ENCODE results near the gene ZCCHC14. TPM values are rescaled to one million over a fixed set of nuclear protein-coding genes. Genes with fewer than 3 reads are reported as not detected.

The ZCCHC14 gene
- total RNA-seq, 1 experiment from 2014 or later: 27.7 TPM

DNA sequence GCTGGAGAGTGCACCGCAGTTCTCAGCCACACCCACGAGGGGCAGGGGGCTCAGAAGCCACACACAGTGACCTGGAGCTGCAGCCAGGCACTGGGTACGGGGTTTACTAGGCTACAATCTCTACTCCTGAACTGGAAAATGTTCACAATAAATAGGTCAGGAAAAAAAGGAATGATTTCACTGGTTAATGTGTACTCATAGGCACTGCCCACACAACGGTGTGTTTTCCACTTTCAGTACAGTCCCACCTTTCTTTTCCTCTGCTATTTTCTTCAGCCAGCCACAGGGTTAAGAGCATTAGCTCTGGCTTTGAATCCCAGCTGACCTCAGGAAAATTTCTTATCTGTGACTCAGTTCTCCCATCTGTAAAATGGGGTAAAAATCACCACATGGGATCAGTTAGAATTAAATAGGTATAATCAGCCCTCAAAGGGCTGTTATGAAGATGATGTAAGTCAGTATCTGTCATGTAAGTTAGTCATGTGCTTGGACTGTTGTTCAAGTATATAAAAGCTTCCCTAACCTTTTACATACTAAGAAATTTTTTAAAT is 35.7 kb downstream of the ZCCHC14 start:
- Mint-ChIP-seq H3K36me3 (ENCODE audit: insufficient read depth in 1 of 3, low read depth in 3 of 3) (peaks cover 9 to 48% (median 44%) of the 10 kb centered on the region in 3 experiments; a peak in 6 of 7 replicates), H3K4me1 (peaks cover 6 to 7% of the 10 kb centered on the region in 2 experiments; a peak in 3 of 4 replicates), H3K27me3 (ENCODE audit: low read depth) (no peaks in the 10 kb centered on the region), H3K9me3 (no peaks in the 10 kb centered on the region), H3K27ac (no peak overlapping the region), H3K4me3 (no peak overlapping the region)
- no CpG with 5 or more reads among the region's 4 CpGs for WGBS (ENCODE audit: extremely low coverage, insufficient read length, low lambda C conversion rate)
- Histone ChIP-seq H2BK120ac (ENCODE audit: low read depth, low read length, poor library complexity, severe bottlenecking) (no peak overlapping the region), H3K79me1 (ENCODE audit: insufficient read depth, low read depth, low read length, poor library complexity, severe bottlenecking) (peaks cover 4% of the 10 kb centered on the region), H3K9ac (ENCODE audit: extremely low read depth, insufficient read length, low read length) (no peak overlapping the region), H2BK5ac (ENCODE audit: insufficient read length, low read length) (no peak overlapping the region), H4K20me1 (ENCODE audit: control insufficient read depth, insufficient read depth, insufficient read length) (no peaks in the 10 kb centered on the region), H2AFZ (ENCODE audit: low read length) (no peak overlapping the region), H2AK5ac (ENCODE audit: insufficient read length, low read length) (no peak overlapping the region), H2BK15ac (ENCODE audit: low read depth, low read length) (no peak overlapping the region), H3K9me3 (ENCODE audit: control insufficient read depth, low read depth, low read length) (no peaks in the 10 kb centered on the region), H4K5ac (ENCODE audit: insufficient read length, low read depth, low read length) (no peak overlapping the region), H4K91ac (ENCODE audit: insufficient read length, low read depth, low read length) (no peak overlapping the region), H3K4ac (ENCODE audit: low read depth, low read length) (no peak overlapping the region), H3K27ac (ENCODE audit: insufficient read length, low read depth, low read length) (no peak overlapping the region), H3K56ac (ENCODE audit: insufficient read length, low read depth, low read length) (no peak overlapping the region), H3K14ac (ENCODE audit: insufficient read depth, low read length) (no peak overlapping the region), H3K79me2 (ENCODE audit: insufficient read depth, low read length) (no peaks in the 10 kb centered on the region), H3K4me2 (ENCODE audit: insufficient read depth, insufficient read length, low read length) (no peak overlapping the region), H4K8ac (replicated peaks; ENCODE audit: insufficient read length, low read depth, low read length) (no peak overlapping the region), H3K23me2 (ENCODE audit: insufficient read length, low read depth, low read length, poor library complexity, severe bottlenecking) (no peaks in the 10 kb centered on the region), H2BK12ac (ENCODE audit: insufficient read length, low read depth, low read length) (no peak overlapping the region), H3K18ac (ENCODE audit: insufficient read length, low read depth, low read length) (no peak overlapping the region), H3K4me1 (ENCODE audit: insufficient read depth, low read length) (no peaks in the 10 kb centered on the region), H3K27me3 (ENCODE audit: insufficient read depth, low read length) (no peaks in the 10 kb centered on the region), H3T11ph (ENCODE audit: low read length) (no peak overlapping the region), H3K23ac (ENCODE audit: insufficient read length, low read depth, low read length) (no peak overlapping the region), H2BK20ac (ENCODE audit: low read depth, low read length, poor library complexity, severe bottlenecking) (no peak overlapping the region)
- no peak for DNase-seq
- TF ChIP-seq, protein P1, sequence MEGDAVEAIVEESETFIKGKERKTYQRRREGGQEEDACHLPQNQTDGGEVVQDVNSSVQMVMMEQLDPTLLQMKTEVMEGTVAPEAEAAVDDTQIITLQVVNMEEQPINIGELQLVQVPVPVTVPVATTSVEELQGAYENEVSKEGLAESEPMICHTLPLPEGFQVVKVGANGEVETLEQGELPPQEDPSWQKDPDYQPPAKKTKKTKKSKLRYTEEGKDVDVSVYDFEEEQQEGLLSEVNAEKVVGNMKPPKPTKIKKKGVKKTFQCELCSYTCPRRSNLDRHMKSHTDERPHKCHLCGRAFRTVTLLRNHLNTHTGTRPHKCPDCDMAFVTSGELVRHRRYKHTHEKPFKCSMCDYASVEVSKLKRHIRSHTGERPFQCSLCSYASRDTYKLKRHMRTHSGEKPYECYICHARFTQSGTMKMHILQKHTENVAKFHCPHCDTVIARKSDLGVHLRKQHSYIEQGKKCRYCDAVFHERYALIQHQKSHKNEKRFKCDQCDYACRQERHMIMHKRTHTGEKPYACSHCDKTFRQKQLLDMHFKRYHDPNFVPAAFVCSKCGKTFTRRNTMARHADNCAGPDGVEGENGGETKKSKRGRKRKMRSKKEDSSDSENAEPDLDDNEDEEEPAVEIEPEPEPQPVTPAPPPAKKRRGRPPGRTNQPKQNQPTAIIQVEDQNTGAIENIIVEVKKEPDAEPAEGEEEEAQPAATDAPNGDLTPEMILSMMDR (conservative IDR thresholded peaks at IDR 0.05): no peak
